Measurements from ENCODE around the gene PCDHB15.
"Not testable (repeated sequence)": the region's sequence is repeated elsewhere in the genome, so short reads cannot be mapped to it uniquely, and the experiment has no call there.

DNA sequence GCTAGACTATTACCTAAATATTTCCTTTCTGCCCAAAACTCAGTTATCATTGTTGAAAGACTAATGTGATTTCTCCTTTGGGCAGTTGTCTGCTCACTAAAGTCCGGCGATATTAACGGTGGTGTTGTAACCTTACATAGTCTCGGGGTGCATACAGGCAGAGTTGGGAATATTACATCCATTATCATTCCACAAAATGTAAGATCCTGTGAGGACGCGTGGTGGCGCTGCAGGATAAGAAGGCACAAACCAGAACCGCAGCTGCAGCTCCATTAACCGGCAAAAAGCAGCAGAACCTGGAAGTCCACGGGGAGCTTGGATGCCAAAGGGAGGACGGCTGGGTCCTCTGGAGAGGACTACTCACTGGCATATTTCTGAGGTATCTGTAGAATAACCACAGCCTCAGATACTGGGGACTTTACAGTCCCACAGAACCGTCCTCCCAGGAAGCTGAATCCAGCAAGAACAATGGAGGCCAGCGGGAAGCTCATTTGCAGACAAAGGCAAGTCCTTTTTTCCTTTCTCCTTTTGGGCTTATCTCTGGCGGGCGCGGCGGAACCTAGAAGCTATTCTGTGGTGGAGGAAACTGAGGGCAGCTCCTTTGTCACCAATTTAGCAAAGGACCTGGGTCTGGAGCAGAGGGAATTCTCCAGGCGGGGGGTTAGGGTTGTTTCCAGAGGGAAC is 31.4 kb upstream of the PCDHB15 start, which contains the start of gene PCDHB13:
- TF ChIP-seq, protein P1, sequence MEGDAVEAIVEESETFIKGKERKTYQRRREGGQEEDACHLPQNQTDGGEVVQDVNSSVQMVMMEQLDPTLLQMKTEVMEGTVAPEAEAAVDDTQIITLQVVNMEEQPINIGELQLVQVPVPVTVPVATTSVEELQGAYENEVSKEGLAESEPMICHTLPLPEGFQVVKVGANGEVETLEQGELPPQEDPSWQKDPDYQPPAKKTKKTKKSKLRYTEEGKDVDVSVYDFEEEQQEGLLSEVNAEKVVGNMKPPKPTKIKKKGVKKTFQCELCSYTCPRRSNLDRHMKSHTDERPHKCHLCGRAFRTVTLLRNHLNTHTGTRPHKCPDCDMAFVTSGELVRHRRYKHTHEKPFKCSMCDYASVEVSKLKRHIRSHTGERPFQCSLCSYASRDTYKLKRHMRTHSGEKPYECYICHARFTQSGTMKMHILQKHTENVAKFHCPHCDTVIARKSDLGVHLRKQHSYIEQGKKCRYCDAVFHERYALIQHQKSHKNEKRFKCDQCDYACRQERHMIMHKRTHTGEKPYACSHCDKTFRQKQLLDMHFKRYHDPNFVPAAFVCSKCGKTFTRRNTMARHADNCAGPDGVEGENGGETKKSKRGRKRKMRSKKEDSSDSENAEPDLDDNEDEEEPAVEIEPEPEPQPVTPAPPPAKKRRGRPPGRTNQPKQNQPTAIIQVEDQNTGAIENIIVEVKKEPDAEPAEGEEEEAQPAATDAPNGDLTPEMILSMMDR (conservative IDR thresholded peaks at IDR 0.05; ENCODE audit: low read length) = not testable (repeated sequence)
- TF ChIP-seq EZH2phosphoT487 (IDR thresholded peaks at IDR 0.05; ENCODE audit: borderline replicate concordance) = not testable (repeated sequence)

Data from Loucy (cell line).